ENCODE data around the gene RAB31.

DNA sequence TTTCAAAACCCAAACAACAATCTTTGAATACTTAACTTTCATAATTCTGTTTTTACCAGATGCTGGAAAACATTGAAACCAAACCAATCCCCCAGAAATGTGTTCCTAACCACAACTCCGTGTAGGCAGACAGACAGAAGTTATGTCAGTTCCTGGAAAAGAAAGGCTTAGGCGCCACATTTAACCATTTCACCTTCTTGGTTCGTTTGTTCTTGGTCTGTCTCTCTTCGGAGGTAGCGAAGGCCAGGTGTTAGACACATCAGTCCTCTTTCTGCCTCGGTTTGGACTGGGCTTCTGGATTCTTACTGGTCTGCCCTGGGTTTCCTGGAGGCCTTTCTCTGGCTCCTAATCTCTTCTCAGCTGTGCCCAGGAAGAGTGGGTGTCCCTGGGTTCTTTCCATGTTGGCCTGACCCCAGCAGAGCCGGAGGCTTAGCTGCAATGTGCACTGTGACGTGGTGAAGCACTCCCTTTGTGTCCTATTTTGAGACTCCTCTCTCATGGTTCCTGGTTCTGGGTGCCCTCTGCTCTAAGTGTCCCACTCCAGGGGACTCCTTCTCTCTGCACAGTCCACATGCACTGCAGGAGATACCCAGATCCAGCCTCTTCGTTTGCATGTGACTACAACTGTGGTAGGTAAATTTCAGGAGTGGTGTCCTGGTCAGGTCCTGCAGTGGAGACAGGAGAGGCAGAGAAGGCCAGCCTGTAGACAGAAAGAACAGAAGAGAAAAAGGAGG is 23.1 kb upstream of the RAB31 start:
- no peak for TF ChIP-seq POLR2A (IDR thresholded peaks at IDR 0.05)
- TF ChIP-seq, protein P1, sequence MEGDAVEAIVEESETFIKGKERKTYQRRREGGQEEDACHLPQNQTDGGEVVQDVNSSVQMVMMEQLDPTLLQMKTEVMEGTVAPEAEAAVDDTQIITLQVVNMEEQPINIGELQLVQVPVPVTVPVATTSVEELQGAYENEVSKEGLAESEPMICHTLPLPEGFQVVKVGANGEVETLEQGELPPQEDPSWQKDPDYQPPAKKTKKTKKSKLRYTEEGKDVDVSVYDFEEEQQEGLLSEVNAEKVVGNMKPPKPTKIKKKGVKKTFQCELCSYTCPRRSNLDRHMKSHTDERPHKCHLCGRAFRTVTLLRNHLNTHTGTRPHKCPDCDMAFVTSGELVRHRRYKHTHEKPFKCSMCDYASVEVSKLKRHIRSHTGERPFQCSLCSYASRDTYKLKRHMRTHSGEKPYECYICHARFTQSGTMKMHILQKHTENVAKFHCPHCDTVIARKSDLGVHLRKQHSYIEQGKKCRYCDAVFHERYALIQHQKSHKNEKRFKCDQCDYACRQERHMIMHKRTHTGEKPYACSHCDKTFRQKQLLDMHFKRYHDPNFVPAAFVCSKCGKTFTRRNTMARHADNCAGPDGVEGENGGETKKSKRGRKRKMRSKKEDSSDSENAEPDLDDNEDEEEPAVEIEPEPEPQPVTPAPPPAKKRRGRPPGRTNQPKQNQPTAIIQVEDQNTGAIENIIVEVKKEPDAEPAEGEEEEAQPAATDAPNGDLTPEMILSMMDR (IDR thresholded peaks at IDR 0.05): no peak
